ENCODE measurements around the gene MARK3. TPM values are rescaled to one million over a fixed set of nuclear protein-coding genes. Genes with fewer than 3 reads are reported as not detected.

The MARK3 gene
- total RNA-seq, 1 experiment from 2014 or later, result 78.0 TPM

GRCh38 chr14:103404920-103405319, 19.7 kb downstream of the MARK3 start:
- Mint-ChIP-seq H3K4me3 (ENCODE audit: unreplicated experiment) (no peak overlapping the region), H3K27ac (ENCODE audit: unreplicated experiment) (no peak overlapping the region), H3K4me1 (ENCODE audit: low read depth, unreplicated experiment) (peaks cover 14% of the 10 kb centered on the region), H3K9me3 (ENCODE audit: unreplicated experiment) (no peaks in the 10 kb centered on the region), H3K36me3 (ENCODE audit: insufficient read depth, unreplicated experiment) (peaks cover 20% of the 10 kb centered on the region), H3K27me3 (ENCODE audit: insufficient read depth, unreplicated experiment) (no peaks in the 10 kb centered on the region)
- H3K9me3 ChIP-seq, result no peaks in the 10 kb centered on the region
- intact Hi-C loops (cut with micrococcal nuclease; ENCODE audit: unreplicated experiment), result no loop called here
- TF ChIP-seq, protein P1, sequence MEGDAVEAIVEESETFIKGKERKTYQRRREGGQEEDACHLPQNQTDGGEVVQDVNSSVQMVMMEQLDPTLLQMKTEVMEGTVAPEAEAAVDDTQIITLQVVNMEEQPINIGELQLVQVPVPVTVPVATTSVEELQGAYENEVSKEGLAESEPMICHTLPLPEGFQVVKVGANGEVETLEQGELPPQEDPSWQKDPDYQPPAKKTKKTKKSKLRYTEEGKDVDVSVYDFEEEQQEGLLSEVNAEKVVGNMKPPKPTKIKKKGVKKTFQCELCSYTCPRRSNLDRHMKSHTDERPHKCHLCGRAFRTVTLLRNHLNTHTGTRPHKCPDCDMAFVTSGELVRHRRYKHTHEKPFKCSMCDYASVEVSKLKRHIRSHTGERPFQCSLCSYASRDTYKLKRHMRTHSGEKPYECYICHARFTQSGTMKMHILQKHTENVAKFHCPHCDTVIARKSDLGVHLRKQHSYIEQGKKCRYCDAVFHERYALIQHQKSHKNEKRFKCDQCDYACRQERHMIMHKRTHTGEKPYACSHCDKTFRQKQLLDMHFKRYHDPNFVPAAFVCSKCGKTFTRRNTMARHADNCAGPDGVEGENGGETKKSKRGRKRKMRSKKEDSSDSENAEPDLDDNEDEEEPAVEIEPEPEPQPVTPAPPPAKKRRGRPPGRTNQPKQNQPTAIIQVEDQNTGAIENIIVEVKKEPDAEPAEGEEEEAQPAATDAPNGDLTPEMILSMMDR (IDR thresholded peaks at IDR 0.05; ENCODE audit: insufficient read depth in 1 of 2, low read depth in 1 of 2, low read length in 1 of 2, severe bottlenecking in 1 of 2, unreplicated experiment in 1 of 2), result no peak
- no peak overlapping the region for H3K4me3 ChIP-seq (ENCODE audit: low read depth, low read length)
- DNase-seq, result no peak
- no peaks in the 10 kb centered on the region for H3K4me1 ChIP-seq
- no TSS peak for BruUV-seq (replicated peaks)
- CTCF ChIA-PET, result no interaction called here
- POLR2A ChIA-PET, result no interaction called here
- H3K27me3 ChIP-seq (replicated peaks; ENCODE audit: control insufficient read depth, insufficient read depth, low read length), result no peaks in the 10 kb centered on the region
- no peaks in the 10 kb centered on the region for H3K36me3 ChIP-seq (ENCODE audit: control insufficient read depth, insufficient read depth, low read length)

GRCh38 chr14:103408491-103409155, 23.4 kb downstream of the MARK3 start:
- intact Hi-C loops (cut with micrococcal nuclease; ENCODE audit: unreplicated experiment), result no loop called here
- peaks cover 29% of the 10 kb centered on the region for H3K36me3 Mint-ChIP-seq (ENCODE audit: insufficient read depth, unreplicated experiment)
- DNase-seq, result no peak

DNA sequence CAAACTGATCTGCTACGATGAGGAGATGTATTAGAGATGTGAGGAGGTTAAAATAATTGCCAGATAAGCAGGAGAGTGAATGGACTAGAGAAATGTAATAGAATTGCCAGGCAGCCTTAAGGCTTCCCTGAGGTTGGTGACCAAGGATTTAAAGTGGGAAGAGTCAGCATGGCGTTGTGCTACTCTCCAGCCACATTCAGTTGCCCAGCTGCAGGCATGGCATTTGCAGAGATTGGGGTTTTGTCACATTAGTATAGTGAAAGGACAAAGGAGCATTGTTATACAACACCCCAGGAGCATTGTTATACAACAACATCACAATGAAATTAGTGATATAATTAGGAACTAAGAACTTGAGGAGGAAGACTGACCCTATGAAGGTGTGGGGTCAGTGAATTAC, 31.7 kb downstream of the MARK3 start:
- CTCF ChIA-PET, result no interaction called here
- BruUV-seq (replicated peaks), result no TSS peak
- no peak overlapping the region for H3K27ac Mint-ChIP-seq (ENCODE audit: unreplicated experiment)

More at GRCh38 chr14:103408491-103409155, 23.4 kb downstream of the MARK3 start:
- CTCF ChIA-PET, result interaction anchor here (0.5 kb wide), 1 partner anchor 52 kb away, joined by 3 read pairs; no protein-coding TSS in a partner anchor
- Histone ChIP-seq H3K9me3 (no peaks in the 10 kb centered on the region), H3K4me1 (no peaks in the 10 kb centered on the region), H3K36me3 (ENCODE audit: control insufficient read depth, insufficient read depth, low read length) (no peaks in the 10 kb centered on the region), H3K27me3 (replicated peaks; ENCODE audit: control insufficient read depth, insufficient read depth, low read length) (no peaks in the 10 kb centered on the region), H3K4me3 (ENCODE audit: low read depth, low read length) (no peak overlapping the region)
- Mint-ChIP-seq H3K9me3 (ENCODE audit: unreplicated experiment) (no peaks in the 10 kb centered on the region), H3K27me3 (ENCODE audit: insufficient read depth, unreplicated experiment) (no peaks in the 10 kb centered on the region), H3K27ac (ENCODE audit: unreplicated experiment) (no peak overlapping the region), H3K4me3 (ENCODE audit: unreplicated experiment) (no peak overlapping the region), H3K4me1 (ENCODE audit: low read depth, unreplicated experiment) (no peaks in the 10 kb centered on the region)
- no TSS peak for BruUV-seq (replicated peaks)
- TF ChIP-seq, protein P1 (IDR thresholded peaks at IDR 0.05; ENCODE audit: insufficient read depth in 1 of 2, low read depth in 1 of 2, low read length in 1 of 2, severe bottlenecking in 1 of 2, unreplicated experiment in 1 of 2), result no peak
- POLR2A ChIA-PET, result no interaction called here

More for the DNA sequence above, 31.7 kb downstream of the MARK3 start:
- H3K36me3 ChIP-seq (ENCODE audit: control insufficient read depth, insufficient read depth, low read length), result no peaks in the 10 kb centered on the region
- H3K9me3 Mint-ChIP-seq (ENCODE audit: unreplicated experiment), result no peaks in the 10 kb centered on the region
- no peaks in the 10 kb centered on the region for H3K9me3 ChIP-seq
- H3K4me1 ChIP-seq, result 0 out of 2 replicates have a peak, but pooled peaks cover 2% of the 10 kb centered on the region
- H3K4me1 Mint-ChIP-seq (ENCODE audit: low read depth, unreplicated experiment), result peaks cover 10% of the 10 kb centered on the region
- H3K4me3 Mint-ChIP-seq (ENCODE audit: unreplicated experiment), result no peak overlapping the region
- intact Hi-C loops (cut with micrococcal nuclease; ENCODE audit: unreplicated experiment), result no loop called here
- H3K27me3 Mint-ChIP-seq (ENCODE audit: insufficient read depth, unreplicated experiment), result no peaks in the 10 kb centered on the region
- H3K4me3 ChIP-seq (ENCODE audit: low read depth, low read length), result no peak overlapping the region
- POLR2A ChIA-PET, result no interaction called here
- no peaks in the 10 kb centered on the region for H3K27me3 ChIP-seq (replicated peaks; ENCODE audit: control insufficient read depth, insufficient read depth, low read length)
- TF ChIP-seq, protein P1 (IDR thresholded peaks at IDR 0.05; ENCODE audit: insufficient read depth in 1 of 2, low read depth in 1 of 2, low read length in 1 of 2, severe bottlenecking in 1 of 2, unreplicated experiment in 1 of 2), result no peak
- DNase-seq, result no peak
- H3K36me3 Mint-ChIP-seq (ENCODE audit: insufficient read depth, unreplicated experiment), result peaks cover 17% of the 10 kb centered on the region

Measured in Caco-2 (cell line).